Skeletal muscle tissue (tissue), 4 donors: ENCODE measurements around the gene MEIS2. TPM values are rescaled to one million over a fixed set of nuclear protein-coding genes. Genes with fewer than 3 reads are reported as not detected.

Experiments
- H3K27ac ChIP-seq: one replicate; pipeline ENCODE4 v1.7.0; 2013; ENCODE audit warnings: mild to moderate bottlenecking, low read depth, low read length, inconsistent platforms
- H3K27me3 ChIP-seq, 3 donors: one replicate each; pipeline ENCODE4 v1.7.0; 2013; ENCODE audit warnings: low read length in 3 of 3; ENCODE audit not compliant: control insufficient read depth in 3 of 3, insufficient read depth in 3 of 3
- H3K36me3 ChIP-seq, 3 donors: one replicate each; pipeline ENCODE4 v1.7.0; 2013; ENCODE audit warnings: low read length in 3 of 3; ENCODE audit not compliant: control insufficient read depth in 3 of 3, insufficient read depth in 3 of 3
- H3K4me1 ChIP-seq, 3 donors: one replicate each; pipeline ENCODE4 v1.7.0; 2013; ENCODE audit warnings: low read length in 3 of 3, mild to moderate bottlenecking in 3 of 3; ENCODE audit not compliant: control insufficient read depth in 3 of 3, insufficient read depth in 3 of 3
- H3K4me3 ChIP-seq, 3 donors: one replicate each; pipeline ENCODE4 v1.7.0; 2013; ENCODE audit warnings: low read length in 3 of 3
- H3K9ac ChIP-seq, 3 donors: one replicate each; pipeline ENCODE4 v1.7.0; 2013; ENCODE audit warnings: low read length in 3 of 3, mild to moderate bottlenecking in 3 of 3, moderate library complexity in 2 of 3, low read depth in 1 of 3
- H3K9me3 ChIP-seq, 3 donors: one replicate each; pipeline ENCODE4 v1.7.0; 2013; ENCODE audit warnings: low read length in 3 of 3; ENCODE audit not compliant: control insufficient read depth in 3 of 3
- total RNA-seq: library from RNA; depleted of rRNA; stranded (reverse); fragments of >200 nt; gene quantifications from one replicate; pipeline ENCODE4 v1.2.3, GENCODE V29; 2014
- donor health status: Osteomylitis.

Gene MEIS2
- total RNA-seq, 1 donor from 2014 or later, result 4.2 TPM

DNA sequence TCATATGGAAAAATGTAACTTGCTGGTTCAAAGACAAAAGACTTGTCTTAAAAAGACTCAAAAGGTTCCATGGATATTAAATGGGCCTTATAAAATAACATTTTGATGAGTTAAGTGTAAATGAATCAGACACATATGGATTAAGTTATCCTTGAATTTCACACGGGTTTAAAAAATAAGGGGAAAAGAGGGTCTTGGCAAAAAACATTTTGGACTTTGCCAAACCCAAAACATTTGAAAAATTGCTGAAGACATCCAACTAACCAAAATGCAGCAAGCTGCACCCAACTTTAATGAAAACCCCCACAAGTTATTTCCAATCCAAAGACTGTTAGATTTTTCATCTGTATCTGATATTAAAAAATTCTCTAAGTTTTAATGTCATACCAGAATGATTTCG lies 200.7 kb downstream of the MEIS2 start:
- Histone ChIP-seq H3K4me1 (no peaks in the 10 kb centered on the region), H3K27me3 (peaks cover 6 to 11% (median 10%) of the 10 kb centered on the region in 3 donors), H3K27ac (no peak overlapping the region), H3K9ac (no peak overlapping the region), H3K9me3 (no peaks in the 10 kb centered on the region), H3K4me3 (no peak overlapping the region), H3K36me3 (no peaks in the 10 kb centered on the region)

DNA sequence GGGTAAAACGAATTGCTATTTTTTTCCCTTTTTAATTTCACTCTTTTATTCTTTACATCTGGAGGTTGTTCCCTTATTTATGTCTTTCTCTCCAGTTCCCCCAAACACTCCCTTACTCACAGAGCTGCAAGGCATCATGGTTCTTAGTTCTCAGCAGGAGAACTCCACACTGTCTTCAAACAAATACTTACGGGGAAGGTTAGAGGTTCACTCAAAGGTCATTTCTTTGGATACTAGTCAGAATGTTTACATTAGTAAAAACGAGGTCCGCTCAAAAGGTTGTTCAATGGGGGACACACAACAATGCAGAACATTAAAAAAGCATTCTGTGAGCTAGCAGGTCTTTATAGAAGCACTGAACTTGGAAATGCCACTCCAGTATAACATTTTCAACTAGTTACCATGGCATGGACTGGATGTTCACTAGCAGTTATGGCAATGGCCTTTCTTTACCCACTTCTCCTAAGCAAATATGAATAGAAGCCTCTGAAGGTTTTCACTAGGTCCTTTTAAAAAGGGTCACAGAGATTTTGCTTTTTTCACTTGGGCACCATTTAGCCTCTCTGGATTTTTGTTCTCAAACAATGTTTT lies 201.7 kb downstream of the MEIS2 start:
- H3K9ac ChIP-seq, result no peak overlapping the region
- H3K4me1 ChIP-seq, result no peaks in the 10 kb centered on the region
- no peaks in the 10 kb centered on the region for H3K36me3 ChIP-seq
- H3K27me3 ChIP-seq, result peaks cover 6 to 12% (median 11%) of the 10 kb centered on the region in 3 donors
- H3K27ac ChIP-seq, result no peak overlapping the region
- H3K4me3 ChIP-seq, result no peak overlapping the region
- H3K9me3 ChIP-seq, result no peaks in the 10 kb centered on the region

DNA sequence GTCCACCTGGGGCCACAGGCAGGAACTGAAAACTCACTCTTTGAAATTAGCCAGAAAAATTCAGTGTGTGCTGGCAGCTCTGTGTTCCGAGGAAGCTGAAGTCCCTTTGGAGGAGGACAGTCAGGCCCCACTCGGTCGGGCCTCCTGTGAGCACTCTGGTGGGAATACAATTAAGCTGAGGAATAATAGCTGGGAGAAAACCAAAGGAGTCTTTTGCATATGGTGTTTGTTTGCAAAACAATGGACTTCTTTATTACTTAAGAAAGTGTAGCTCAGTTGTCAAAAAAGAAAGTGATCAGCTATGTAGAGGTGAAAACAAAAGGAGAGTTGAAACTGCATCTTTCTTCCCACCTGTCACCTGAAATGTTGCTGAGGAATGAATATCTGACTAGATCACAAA lies 202.5 kb downstream of the MEIS2 start:
- Histone ChIP-seq H3K4me3 (no peak overlapping the region), H3K27ac (no peak overlapping the region), H3K36me3 (no peaks in the 10 kb centered on the region), H3K4me1 (no peaks in the 10 kb centered on the region), H3K9ac (no peak overlapping the region), H3K27me3 (peaks cover 6 to 12% (median 11%) of the 10 kb centered on the region in 3 donors), H3K9me3 (no peaks in the 10 kb centered on the region)

DNA sequence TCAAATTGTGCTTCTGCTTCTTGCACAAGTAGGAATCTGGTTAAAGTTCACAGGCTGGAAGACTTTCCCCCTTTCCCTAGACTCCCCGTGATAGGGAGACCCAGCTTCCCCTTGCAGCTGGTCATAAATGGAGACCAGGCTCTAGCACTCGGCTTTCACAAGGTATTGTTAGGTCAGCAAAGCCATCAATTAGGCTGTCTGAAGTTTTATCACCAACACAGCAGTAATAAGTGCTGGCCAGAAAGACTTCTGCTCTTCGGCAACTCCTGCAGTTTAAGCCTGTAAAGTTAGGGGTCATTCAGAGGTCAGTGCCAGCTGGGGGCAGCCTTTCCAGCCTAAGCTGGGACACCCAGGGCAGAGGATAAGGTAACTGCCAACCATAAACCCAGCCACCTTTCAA lies 203.4 kb downstream of the MEIS2 start:
- H3K9me3 ChIP-seq, result no peaks in the 10 kb centered on the region
- H3K4me1 ChIP-seq, result no peaks in the 10 kb centered on the region
- no peak overlapping the region for H3K9ac ChIP-seq
- H3K27ac ChIP-seq, result no peak overlapping the region
- H3K4me3 ChIP-seq, result no peak overlapping the region
- peaks cover 6 to 15% (median 13%) of the 10 kb centered on the region in 3 donors for H3K27me3 ChIP-seq
- H3K36me3 ChIP-seq, result no peaks in the 10 kb centered on the region

DNA sequence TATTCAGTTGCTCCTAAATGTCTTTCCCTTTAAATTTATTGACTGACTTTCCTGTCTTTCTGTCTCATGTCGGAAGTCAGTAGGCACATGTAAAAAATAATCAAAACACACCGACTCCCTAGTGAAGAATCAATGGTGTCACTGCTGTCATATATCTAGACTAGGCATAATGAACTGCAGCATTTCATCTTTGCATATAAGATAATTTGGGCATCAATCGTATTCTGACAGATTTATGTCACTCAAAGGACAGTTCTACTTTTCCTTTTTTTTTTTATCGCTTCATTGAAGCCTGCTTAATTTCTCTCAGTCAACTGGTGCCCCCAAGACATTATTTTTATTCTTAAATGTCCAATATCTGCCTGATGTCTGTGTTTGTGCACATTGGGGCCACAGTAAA lies 206.3 kb downstream of the MEIS2 start:
- Histone ChIP-seq H3K27me3 (peaks cover 11 to 31% (median 24%) of the 10 kb centered on the region in 3 donors), H3K9ac (no peak overlapping the region), H3K4me1 (no peaks in the 10 kb centered on the region), H3K27ac (no peak overlapping the region), H3K4me3 (no peak overlapping the region), H3K36me3 (no peaks in the 10 kb centered on the region), H3K9me3 (no peaks in the 10 kb centered on the region)

DNA sequence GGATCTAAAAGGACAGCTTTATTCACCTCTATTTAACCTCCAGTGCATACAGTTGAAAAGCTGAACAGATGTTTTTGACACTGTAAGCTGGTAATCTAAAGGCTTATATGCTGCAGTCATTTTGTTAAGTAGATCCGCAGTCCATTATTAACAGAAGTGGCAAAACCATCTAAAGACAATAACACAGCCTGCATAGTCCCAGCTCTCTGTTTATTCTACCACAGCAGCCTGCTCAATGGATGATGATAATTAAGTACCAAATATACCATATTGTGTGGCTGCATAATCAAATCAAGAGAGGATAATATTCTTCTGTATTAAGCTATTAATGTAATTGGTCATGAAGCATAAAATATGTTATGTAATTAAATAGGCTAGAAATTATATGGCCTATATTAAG lies 207.1 kb downstream of the MEIS2 start:
- Histone ChIP-seq H3K9me3 (no peaks in the 10 kb centered on the region), H3K9ac (no peak overlapping the region), H3K27ac (no peak overlapping the region), H3K27me3 (peaks cover 19 to 38% (median 32%) of the 10 kb centered on the region in 3 donors), H3K4me1 (no peaks in the 10 kb centered on the region), H3K4me3 (no peak overlapping the region), H3K36me3 (no peaks in the 10 kb centered on the region)

DNA sequence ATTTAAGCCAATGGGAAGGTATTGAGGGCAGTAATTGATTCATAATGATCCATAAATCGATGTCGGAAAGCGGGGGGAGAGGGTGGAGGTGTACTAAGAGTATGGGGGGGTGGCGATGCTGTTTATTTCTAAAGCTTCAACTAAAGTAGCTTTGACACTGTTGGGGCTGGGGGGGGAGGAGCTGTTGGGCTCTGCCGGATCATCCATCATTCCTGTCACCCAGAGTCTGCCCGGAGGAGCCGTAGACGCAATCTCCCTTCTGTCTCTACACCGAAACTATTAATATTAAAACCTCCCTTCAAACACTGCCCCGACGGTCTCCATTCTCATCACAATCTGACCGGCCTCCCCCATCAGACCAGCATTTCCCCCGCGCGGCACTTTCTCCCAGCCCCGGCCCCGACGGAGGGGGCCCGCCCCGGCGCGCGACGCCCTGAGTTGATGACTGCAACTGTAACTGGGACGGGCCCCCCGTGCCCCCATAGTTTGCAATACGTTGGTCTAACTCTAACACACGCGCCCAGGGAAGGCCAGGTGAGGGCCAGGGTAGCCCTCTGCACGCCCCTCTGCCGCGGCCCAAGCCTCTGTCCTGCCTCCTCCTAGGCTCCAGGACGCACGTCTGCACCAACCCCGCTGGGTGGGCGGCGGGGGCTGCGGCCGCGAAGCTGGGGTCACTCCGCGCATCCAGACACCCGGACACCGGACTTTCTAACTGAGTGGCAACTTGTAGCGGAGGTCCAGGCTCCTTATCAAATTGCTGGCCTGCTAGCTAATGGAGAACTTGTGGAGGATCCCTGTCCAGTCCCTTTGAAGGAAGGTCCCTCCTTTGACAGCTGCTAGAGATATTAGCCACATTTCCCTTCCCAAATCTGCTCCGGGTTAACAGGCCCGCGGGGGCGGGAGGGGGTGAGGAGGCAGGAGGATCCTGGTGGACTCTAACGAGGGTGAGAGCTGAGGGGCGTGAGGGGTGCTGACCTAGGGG lies 212.0 kb downstream of the MEIS2 start:
- Histone ChIP-seq H3K36me3 (no peaks in the 10 kb centered on the region), H3K9ac (no peak overlapping the region), H3K4me1 (peaks cover 0 to 4% (median 0%) of the 10 kb centered on the region in 3 donors), H3K9me3 (no peaks in the 10 kb centered on the region), H3K27ac (no peak overlapping the region), H3K27me3 (peaks cover 58 to 71% (median 69%) of the 10 kb centered on the region in 3 donors), H3K4me3 (no peak overlapping the region)

DNA sequence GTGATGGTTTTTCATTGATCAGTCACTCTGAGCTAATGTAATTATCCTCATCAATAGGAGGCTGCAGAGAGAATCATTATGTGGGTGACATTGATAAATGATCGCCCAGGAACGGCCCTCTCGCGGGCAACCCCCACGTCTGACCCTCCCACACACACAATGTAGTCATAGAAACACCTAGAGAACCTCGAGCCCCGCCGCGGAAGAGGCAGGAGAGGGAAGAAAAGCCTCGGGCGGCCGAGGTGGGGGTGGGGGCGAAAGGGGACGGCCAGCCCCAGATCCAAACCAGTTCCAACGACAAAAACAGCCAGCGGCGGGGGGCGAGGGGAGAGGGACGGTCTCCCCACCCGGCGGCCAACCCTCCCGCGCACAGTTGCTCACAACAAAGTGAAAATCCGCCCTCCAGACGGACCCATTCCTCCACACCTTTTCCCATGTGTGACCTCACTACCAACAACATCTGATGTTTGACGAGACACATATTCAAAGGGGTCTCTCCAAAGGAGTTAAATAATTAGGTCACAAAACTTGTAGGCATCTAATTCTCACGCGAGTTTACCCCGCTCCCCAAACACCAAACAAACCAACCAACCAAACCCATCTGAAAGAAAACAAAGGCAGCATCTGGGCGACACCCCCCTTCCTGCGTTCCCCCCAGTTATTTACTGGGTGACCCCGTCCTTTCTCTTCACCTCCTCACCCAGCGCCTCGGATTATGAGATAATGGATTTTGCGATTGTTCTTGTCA lies 213.0 kb downstream of the MEIS2 start:
- no peak overlapping the region for H3K9ac ChIP-seq
- H3K4me3 ChIP-seq, result no peak overlapping the region
- no peaks in the 10 kb centered on the region for H3K9me3 ChIP-seq
- peaks cover 67 to 80% (median 78%) of the 10 kb centered on the region in 3 donors for H3K27me3 ChIP-seq
- H3K4me1 ChIP-seq, result peaks cover 0 to 10% (median 0%) of the 10 kb centered on the region in 3 donors
- no peak overlapping the region for H3K27ac ChIP-seq
- H3K36me3 ChIP-seq, result no peaks in the 10 kb centered on the region

DNA sequence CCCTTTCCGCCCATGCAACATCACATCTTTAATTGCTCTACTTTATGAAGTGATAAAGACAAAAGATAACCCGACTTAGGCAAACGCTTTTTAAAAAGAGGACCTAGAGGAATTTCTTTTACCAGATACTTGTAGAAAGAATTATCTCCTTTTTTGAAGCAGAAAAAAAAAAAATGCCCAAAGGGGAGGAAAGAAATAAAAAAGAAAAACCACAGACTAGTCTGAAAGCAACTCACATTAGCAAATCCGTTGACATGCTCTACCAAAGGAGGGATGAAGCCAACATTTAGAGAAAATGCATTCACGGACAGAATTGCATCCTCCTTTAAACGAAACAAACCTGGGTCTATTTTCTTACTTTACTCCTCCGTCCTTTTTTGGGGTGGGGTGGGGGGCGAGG lies 213.6 kb downstream of the MEIS2 start:
- H3K9me3 ChIP-seq, result no peaks in the 10 kb centered on the region
- no peak overlapping the region for H3K9ac ChIP-seq
- H3K4me1 ChIP-seq, result peaks cover 0 to 10% (median 0%) of the 10 kb centered on the region in 3 donors
- H3K27ac ChIP-seq, result no peak overlapping the region
- H3K4me3 ChIP-seq, result no peak overlapping the region
- H3K27me3 ChIP-seq, result peaks cover 74 to 83% (median 82%) of the 10 kb centered on the region in 3 donors
- H3K36me3 ChIP-seq, result no peaks in the 10 kb centered on the region
